Transverse colon (tissue), 4 donors: ENCODE data around the gene ADD1. TPM values are rescaled to one million over a fixed set of nuclear protein-coding genes. Genes with fewer than 3 reads are reported as not detected.

ENCODE experiments used
- DNase-seq: peaks from one replicate; pipeline ENCODE4 v3.0.0-alpha.2; 2019
- H3K27ac ChIP-seq, 4 donors: fragments of 200-600 bp; sonication (generic); 2 replicates each; pipeline ENCODE4 v1.5.1; 2016 to 2018; ENCODE audit warnings: inconsistent platforms in 4 of 4
- H3K27me3 ChIP-seq: fragments of 200-600 bp; sonication (generic); 2 replicates; pipeline ENCODE4 v1.5.1; 2017; ENCODE audit warnings: inconsistent platforms
- H3K36me3 ChIP-seq, 4 donors: fragments of 200-600 bp; sonication (generic); 2 replicates each; pipeline ENCODE4 v1.5.1; 2017 to 2019; ENCODE audit warnings: inconsistent platforms in 4 of 4
- H3K4me1 ChIP-seq, 4 donors: fragments of 200-600 bp; sonication (generic); 2 replicates each; pipeline ENCODE4 v1.5.1; 2017 to 2020; ENCODE audit warnings: inconsistent platforms in 4 of 4
- H3K4me3 ChIP-seq, 4 donors: fragments of 200-600 bp; sonication (generic); 1 replicate in 1 of 4; 2 replicates in 3 of 4; pipeline versions ENCODE4 v1.5.1 to v1.6.1; 2017 to 2019; ENCODE audit warnings: inconsistent platforms in 4 of 4
- H3K9me3 ChIP-seq, 2 donors: fragments of 200-600 bp; sonication (generic); 2 replicates each; pipeline ENCODE4 v1.5.1; 2017 to 2019; ENCODE audit warnings: inconsistent platforms in 2 of 2
- EP300 ChIP-seq: sonication (generic); formaldehyde crosslinking; IDR thresholded peaks from one replicate; pipeline ENCODE4 v1.6.1; 2017; ENCODE audit warnings: antibody characterized with exemption, low read depth
- POLR2A ChIP-seq: fragments of 450-650 bp; IDR thresholded peaks from one replicate; pipeline ENCODE4 v1.6.1; 2016; ENCODE audit warnings: antibody characterized with exemption, mild to moderate bottlenecking, moderate library complexity
- POLR2AphosphoS5 ChIP-seq, 3 donors: sonication (generic); formaldehyde crosslinking; IDR thresholded peaks; one replicate each; pipeline ENCODE4 v1.6.1; 2016; ENCODE audit warnings: antibody characterized with exemption in 3 of 3
- WGBS, 2 donors: methylation state at CpG; one replicate each; pipeline ENCODE4 v1.1.5; 2018; ENCODE audit warnings: low coverage in 1 of 2; 5-methylcytosine and 5-hydroxymethylcytosine counted together
- in situ Hi-C, 4 donors: fragments of 200-750 bp; cut with MboI; loops; one replicate each; pipeline versions ENCODE4 v1.15.0 to v1.15.1; 2017; ENCODE audit warnings: low sequenced_read_pairs in 3 of 4, low pct_ligation_motif_present in 1 of 4, low pct_unique_long_range_greater_than_20kb in 1 of 4
- intact Hi-C: fragments of 100-400 bp; cut with DNase I; formaldehyde crosslinking; loops from one replicate; pipeline ENCODE4 v1.15.1; 2023; ENCODE audit warnings: low total_unique reads
- total RNA-seq, 4 donors: library from RNA; depleted of rRNA; stranded (reverse); fragments of >200 nt; gene quantifications; one replicate each; pipeline ENCODE4 v1.1.0, GENCODE V29; 2016
- TF ChIP-seq, protein P1 (sequence below), 5 experiments: fragments of 200-600 bp in 3 of 5; fragments of 450-650 bp in 2 of 5; sonication (generic) in 3 of 5; IDR thresholded peaks; 1 replicate in 2 of 5; 2 replicates in 3 of 5; pipeline ENCODE4 v1.5.1; 2016 to 2017; ENCODE audit warnings: antibody characterized with exemption in 5 of 5, inconsistent platforms in 3 of 5, mild to moderate bottlenecking in 2 of 5, moderate library complexity in 1 of 5

The ADD1 gene
- total RNA-seq, 4 donors from 2014 or later: 218 to 392 (median 299) TPM

DNA sequence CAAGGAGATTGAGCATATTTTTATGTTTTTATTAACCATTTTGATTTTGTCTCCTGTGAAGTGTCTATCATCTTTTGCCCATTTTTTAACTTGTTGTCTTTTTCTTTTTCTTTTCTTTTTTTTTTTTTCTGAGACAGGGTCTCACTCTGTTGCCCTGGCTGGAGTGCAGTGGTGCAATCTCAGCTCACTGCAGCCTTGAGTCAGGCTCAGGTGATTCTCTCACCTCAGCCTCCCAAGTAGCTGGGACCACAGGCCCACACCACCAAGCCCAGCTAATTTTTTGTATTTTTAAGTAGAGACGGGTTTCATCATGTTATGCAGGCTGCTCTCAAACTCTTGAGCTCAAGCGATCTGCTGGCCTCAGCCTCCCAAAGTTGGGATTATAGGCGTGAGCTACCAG is 4.6 kb upstream of the ADD1 start:
- Histone ChIP-seq H3K4me3 (no peak overlapping the region), H3K27ac (peak overlapping the region in 3 of 4 donors; percentile 51 to 75 (median 65)), H3K9me3 (no peaks in the 10 kb centered on the region), H3K4me1 (peaks cover 7 to 45% (median 15%) of the 10 kb centered on the region in 4 donors), H3K36me3 (no peaks in the 10 kb centered on the region), H3K27me3 (no peaks in the 10 kb centered on the region)
- WGBS, 2 donors: 95 to 97% methylated on average over 3 of the region's 3 CpGs
- no peak for DNase-seq
- intact Hi-C loops (no loop called here), in situ Hi-C loops (no loop called here)
- TF ChIP-seq, protein P1, sequence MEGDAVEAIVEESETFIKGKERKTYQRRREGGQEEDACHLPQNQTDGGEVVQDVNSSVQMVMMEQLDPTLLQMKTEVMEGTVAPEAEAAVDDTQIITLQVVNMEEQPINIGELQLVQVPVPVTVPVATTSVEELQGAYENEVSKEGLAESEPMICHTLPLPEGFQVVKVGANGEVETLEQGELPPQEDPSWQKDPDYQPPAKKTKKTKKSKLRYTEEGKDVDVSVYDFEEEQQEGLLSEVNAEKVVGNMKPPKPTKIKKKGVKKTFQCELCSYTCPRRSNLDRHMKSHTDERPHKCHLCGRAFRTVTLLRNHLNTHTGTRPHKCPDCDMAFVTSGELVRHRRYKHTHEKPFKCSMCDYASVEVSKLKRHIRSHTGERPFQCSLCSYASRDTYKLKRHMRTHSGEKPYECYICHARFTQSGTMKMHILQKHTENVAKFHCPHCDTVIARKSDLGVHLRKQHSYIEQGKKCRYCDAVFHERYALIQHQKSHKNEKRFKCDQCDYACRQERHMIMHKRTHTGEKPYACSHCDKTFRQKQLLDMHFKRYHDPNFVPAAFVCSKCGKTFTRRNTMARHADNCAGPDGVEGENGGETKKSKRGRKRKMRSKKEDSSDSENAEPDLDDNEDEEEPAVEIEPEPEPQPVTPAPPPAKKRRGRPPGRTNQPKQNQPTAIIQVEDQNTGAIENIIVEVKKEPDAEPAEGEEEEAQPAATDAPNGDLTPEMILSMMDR (IDR thresholded peaks at IDR 0.05): no peak
- TF ChIP-seq POLR2AphosphoS5 (IDR thresholded peaks at IDR 0.05) (no peak), POLR2A (no peak), EP300 (no peak)

DNA sequence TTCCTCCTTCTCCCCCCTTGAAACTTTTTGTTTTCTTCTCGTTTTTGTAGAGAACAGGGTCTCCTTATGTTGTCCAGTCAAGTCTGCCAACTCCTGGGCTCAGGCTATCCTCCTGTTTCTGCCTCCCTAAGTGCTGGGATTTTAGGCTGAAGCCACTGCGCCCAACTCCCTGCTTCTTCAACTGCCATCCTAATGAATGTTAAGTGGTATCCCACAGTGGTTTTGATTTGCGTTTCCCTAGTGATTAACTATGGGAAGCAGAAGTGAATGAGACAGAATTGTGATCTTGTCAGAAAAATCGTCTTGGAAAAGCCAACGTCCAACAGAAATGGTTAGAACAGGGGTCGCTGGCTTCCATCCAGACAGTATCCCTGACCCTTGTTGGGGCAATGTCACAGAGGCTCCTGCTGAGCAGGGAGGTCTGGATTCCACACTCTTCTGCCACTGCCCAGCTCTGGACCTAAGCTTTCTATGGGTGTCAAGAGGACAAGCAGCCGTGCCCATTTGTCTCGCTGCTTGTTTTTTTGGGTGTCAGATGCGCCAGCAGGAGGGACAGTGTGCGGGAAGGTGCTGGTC is 869 bp upstream of the ADD1 start:
- TF ChIP-seq POLR2A (no peak), EP300 (no peak)
- intact Hi-C loops (loop anchor here (5.0 kb wide), 1 partner anchor 90 kb away; no protein-coding TSS in a partner anchor), in situ Hi-C loops (no loop called here)
- Histone ChIP-seq H3K4me1 (peaks cover 14 to 48% (median 24%) of the 10 kb centered on the region in 4 donors), H3K27ac (peak overlapping the region; percentile 90 to 95 (median 94)), H3K27me3 (no peaks in the 10 kb centered on the region), H3K36me3 (no peaks in the 10 kb centered on the region), H3K9me3 (no peaks in the 10 kb centered on the region), H3K4me3 (peak overlapping the region; percentile 78 to 98 (median 84))
- WGBS, 2 donors: 16 to 36% methylated on average over 1 to 10 of the region's 10 CpGs
- no peak for DNase-seq

DNA sequence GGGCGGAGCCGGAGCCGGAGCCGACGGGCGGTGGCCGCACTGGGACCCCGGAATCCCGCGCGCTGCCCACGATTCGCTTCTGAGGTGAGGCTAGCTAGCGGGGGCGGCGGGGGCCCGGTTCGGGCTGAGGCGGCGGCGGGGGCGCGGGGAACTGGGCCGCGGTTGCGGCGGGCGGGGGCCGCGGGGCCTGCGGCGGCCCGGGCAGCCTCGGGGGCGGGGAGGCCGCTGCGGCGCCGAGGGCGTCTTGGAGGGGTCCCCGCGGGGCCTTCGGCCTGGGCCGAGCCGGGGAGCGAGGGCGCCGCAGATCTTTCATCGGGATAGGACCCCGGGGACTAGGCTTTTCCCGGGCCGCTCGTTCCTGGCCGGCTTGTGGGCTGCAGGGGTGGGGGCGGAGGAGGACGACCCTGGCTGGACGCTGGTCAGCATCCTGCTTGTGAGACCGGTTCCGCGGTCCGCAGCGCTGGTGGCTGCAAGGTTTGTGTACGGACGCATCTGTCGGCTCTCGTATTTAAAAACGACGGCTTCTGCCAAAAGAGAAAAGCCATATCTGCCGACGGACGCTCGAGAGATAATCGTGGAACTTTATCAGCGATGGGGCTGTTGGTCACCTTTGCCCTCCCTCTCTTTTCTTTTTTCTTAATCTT is 419 bp downstream of the ADD1 start:
- H3K27me3 ChIP-seq: no peaks in the 10 kb centered on the region
- no peaks in the 10 kb centered on the region for H3K9me3 ChIP-seq
- peak overlapping the region; percentile 90 to 95 (median 94) for H3K27ac ChIP-seq
- TF ChIP-seq, protein P1 (IDR thresholded peaks at IDR 0.05): peak in 1 of 5 experiments; percentile 8
- TF ChIP-seq EP300 (no peak), POLR2AphosphoS5 (IDR thresholded peaks at IDR 0.05) (no peak)
- peak; percentile 50 for DNase-seq
- no peaks in the 10 kb centered on the region for H3K36me3 ChIP-seq
- H3K4me3 ChIP-seq: peak overlapping the region; percentile 78 to 98 (median 84)
- intact Hi-C loops (loop anchor here (5.0 kb wide), 1 partner anchor 88 kb away; no protein-coding TSS in a partner anchor), in situ Hi-C loops (no loop called here)
- H3K4me1 ChIP-seq: peaks cover 23 to 49% (median 33%) of the 10 kb centered on the region in 4 donors
- WGBS, 2 donors: 0% methylated on average over 6 to 23 of the region's 74 CpGs

DNA sequence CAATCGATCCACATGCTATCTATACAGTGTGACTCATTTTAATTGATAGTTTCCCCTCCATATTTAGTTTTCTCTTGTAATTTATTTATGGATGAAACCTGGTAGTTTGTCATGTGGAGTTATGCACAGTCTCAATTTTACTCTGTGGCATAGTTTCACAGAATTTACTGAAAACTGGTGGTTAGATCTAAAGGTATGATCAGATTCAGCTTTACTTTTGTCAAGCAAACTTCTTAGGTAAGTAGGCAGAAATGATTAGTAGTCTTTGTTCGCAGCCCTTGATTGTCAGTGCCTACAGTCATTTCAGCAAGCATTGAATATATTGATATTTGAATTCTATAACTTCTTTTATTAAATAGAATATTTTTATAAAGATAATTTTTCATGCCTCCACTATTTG is 2.5 kb downstream of the ADD1 start:
- no peak for DNase-seq
- no peaks in the 10 kb centered on the region for H3K36me3 ChIP-seq
- H3K9me3 ChIP-seq: no peaks in the 10 kb centered on the region
- H3K4me3 ChIP-seq: no peak overlapping the region
- in situ Hi-C loops: no loop called here
- H3K4me1 ChIP-seq: peaks cover 29 to 68% (median 48%) of the 10 kb centered on the region in 4 donors
- no peaks in the 10 kb centered on the region for H3K27me3 ChIP-seq
- no peak for TF ChIP-seq POLR2AphosphoS5 (IDR thresholded peaks at IDR 0.05)
- no peak for TF ChIP-seq POLR2A
- TF ChIP-seq EP300: no peak
- TF ChIP-seq, protein P1 (IDR thresholded peaks at IDR 0.05): no peak
- H3K27ac ChIP-seq: no peak overlapping the region
- 70 to 77% methylated on average over 2 of the region's 2 CpGs for WGBS, 2 donors
- intact Hi-C loops: no loop called here
